ENCODE measurements around the gene CAMK2N2. TPM values are rescaled to one million over a fixed set of nuclear protein-coding genes. Genes with fewer than 3 reads are reported as not detected.

CAMK2N2 gene
- polyA plus RNA-seq, 1 donor (not counting 4 experiments of a cell fraction or from before 2014, with no cell fraction given): 0.18 TPM

- TF ChIP-seq EZH2 (IDR thresholded peaks at IDR 0.05; ENCODE audit: low read length): no peak
- TF ChIP-seq CTCF (optimal IDR thresholded peaks at IDR 0.05 in 1 of 3, IDR thresholded peaks at IDR 0.05 in 1 of 3, conservative IDR thresholded peaks at IDR 0.05 in 1 of 3; ENCODE audit: extremely low read depth in 1 of 3, insufficient read depth in 2 of 3, low read length in 3 of 3): no peak
- Histone ChIP-seq H3K36me3 (ENCODE audit: control insufficient read depth in 2 of 2, extremely low read depth in 1 of 2, insufficient read depth in 2 of 2, low read length in 2 of 2) (peaks cover 4 to 6% of the 10 kb centered on the region in 2 experiments), H3K27me3 (ENCODE audit: control insufficient read depth, extremely low read depth, insufficient read depth, low read length) (peaks cover 5% of the 10 kb centered on the region), H4K20me1 (ENCODE audit: control insufficient read depth, extremely low read depth, insufficient read depth, low read length) (no peaks in the 10 kb centered on the region), H3K4me1 (ENCODE audit: control insufficient read depth, extremely low read depth, insufficient read depth, low read length) (peaks cover 9% of the 10 kb centered on the region), H3K9me3 (ENCODE audit: control insufficient read depth, low read depth, low read length) (no peaks in the 10 kb centered on the region), H3K4me3 (ENCODE audit: control insufficient read depth in 2 of 3, extremely low read depth in 1 of 3, insufficient read depth in 2 of 3, low read depth in 1 of 3, low read length in 3 of 3) (no peak overlapping the region), H2AFZ (ENCODE audit: control insufficient read depth, low read length) (no peak overlapping the region), H3K9me1 (ENCODE audit: control insufficient read depth, extremely low read depth, insufficient read depth, low read length) (no peaks in the 10 kb centered on the region), H3K27ac (ENCODE audit: control insufficient read depth, insufficient read depth, low read length) (peak overlapping the region; percentile 32), H3K9ac (ENCODE audit: control insufficient read depth, extremely low read depth, insufficient read depth, low read length) (no peak overlapping the region), H3K4me2 (ENCODE audit: control insufficient read depth, extremely low read depth, insufficient read depth, low read depth, low read length) (no peak overlapping the region), H3K79me2 (ENCODE audit: control insufficient read depth, insufficient read depth, low read length) (peaks cover 6% of the 10 kb centered on the region)
- FAIRE-seq (peak; percentile 83), DNase-seq (ENCODE audit: low read depth, low spot score) (no peak)
- dilution Hi-C loops (cut with MboI; ENCODE audit: extremely low pct_ligation_motif_present, low sequenced_read_pairs): no loop called here
These were observed 5.9 kb downstream of the CAMK2N2 start for GRCh38 chr3:184255291-184256039.

GRCh38 chr3:184250167-184250828 lies 11.1 kb downstream of the CAMK2N2 start:
- Histone ChIP-seq H3K9me3 (ENCODE audit: control insufficient read depth, low read depth, low read length) (no peaks in the 10 kb centered on the region), H3K27me3 (ENCODE audit: control insufficient read depth, extremely low read depth, insufficient read depth, low read length) (no peaks in the 10 kb centered on the region), H3K4me3 (ENCODE audit: control insufficient read depth in 2 of 3, extremely low read depth in 1 of 3, insufficient read depth in 2 of 3, low read depth in 1 of 3, low read length in 3 of 3) (peak overlapping the region; percentile 75 to 100 (median 100)), H3K4me1 (ENCODE audit: control insufficient read depth, extremely low read depth, insufficient read depth, low read length) (peaks cover 8% of the 10 kb centered on the region), H4K20me1 (ENCODE audit: control insufficient read depth, extremely low read depth, insufficient read depth, low read length) (no peaks in the 10 kb centered on the region), H3K9me1 (ENCODE audit: control insufficient read depth, extremely low read depth, insufficient read depth, low read length) (peaks cover 2% of the 10 kb centered on the region), H3K36me3 (ENCODE audit: control insufficient read depth in 2 of 2, extremely low read depth in 1 of 2, insufficient read depth in 2 of 2, low read length in 2 of 2) (peaks cover 3 to 4% of the 10 kb centered on the region in 2 experiments), H3K9ac (ENCODE audit: control insufficient read depth, extremely low read depth, insufficient read depth, low read length) (peak overlapping the region; percentile 91), H3K79me2 (ENCODE audit: control insufficient read depth, insufficient read depth, low read length) (peaks cover 25% of the 10 kb centered on the region), H2AFZ (ENCODE audit: control insufficient read depth, low read length) (peak overlapping the region; percentile 93), H3K27ac (ENCODE audit: control insufficient read depth, insufficient read depth, low read length) (peak overlapping the region; percentile 89), H3K4me2 (ENCODE audit: control insufficient read depth, extremely low read depth, insufficient read depth, low read depth, low read length) (peak overlapping the region; percentile 97)
- dilution Hi-C loops (cut with MboI; ENCODE audit: extremely low pct_ligation_motif_present, low sequenced_read_pairs): no loop called here
- no peak for TF ChIP-seq EZH2 (IDR thresholded peaks at IDR 0.05; ENCODE audit: low read length)
- TF ChIP-seq CTCF (optimal IDR thresholded peaks at IDR 0.05 in 1 of 3, IDR thresholded peaks at IDR 0.05 in 1 of 3, conservative IDR thresholded peaks at IDR 0.05 in 1 of 3; ENCODE audit: extremely low read depth in 1 of 3, insufficient read depth in 2 of 3, low read length in 3 of 3): peak; percentile 91 to 98 (median 92)
- peak; percentile 81 for DNase-seq (ENCODE audit: low read depth, low spot score)
- FAIRE-seq: peak; percentile 81

Measured in keratinocyte (primary cell).